ENCODE results near the gene STX18.

DNA sequence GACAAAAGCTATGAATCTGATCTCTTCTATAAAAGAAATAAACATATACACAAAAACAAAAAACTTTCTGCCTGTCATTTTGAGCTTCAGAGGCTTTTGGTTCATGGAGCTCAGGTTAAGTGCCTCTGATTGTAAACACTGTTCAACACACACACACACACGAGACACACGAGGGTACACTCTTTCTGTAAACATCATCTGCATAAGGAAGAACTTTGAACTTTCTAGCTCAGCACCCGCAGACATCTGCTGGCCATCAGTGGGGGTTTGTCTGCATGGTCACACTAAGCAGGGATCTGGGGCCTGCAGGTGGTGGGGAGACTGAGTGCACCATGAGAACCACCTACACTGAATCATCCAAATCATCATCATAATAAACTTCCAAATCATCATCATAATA, 54.9 kb downstream of the STX18 start:
- TF ChIP-seq CTCF (IDR thresholded peaks at IDR 0.05; ENCODE audit: low read length) (no peak), EZH2 (optimal IDR thresholded peaks at IDR 0.05; ENCODE audit: low read depth, low read length) (no peak)
